ACC112 (cell line): ENCODE data around the gene SLC37A1.

Experiments used
- H2AFZ ChIP-seq: fragments of 200-600 bp; sonication (generic); one replicate; pipeline ENCODE4 v1.6.0; 2017; ENCODE audit warnings: antibody characterized with exemption, low read length; ENCODE audit not compliant: unreplicated experiment
- H3K27ac ChIP-seq: fragments of 200-600 bp; sonication (generic); 2 replicates; pipeline ENCODE4 v1.5.1; 2014; ENCODE audit warnings: low read depth, mild to moderate bottlenecking, antibody characterized with exemption, low read length, moderate library complexity
- H3K27me3 ChIP-seq: fragments of 200-600 bp; sonication (generic); 2 replicates; pipeline ENCODE4 v1.6.1; 2014; ENCODE audit warnings: mild to moderate bottlenecking, antibody characterized with exemption, low read length, moderate library complexity, mixed read lengths; ENCODE audit not compliant: insufficient read depth
- H3K36me3 ChIP-seq: fragments of 200-600 bp; sonication (generic); 2 replicates; pipeline ENCODE4 v1.6.1; 2016; ENCODE audit warnings: mild to moderate bottlenecking, antibody characterized with exemption, low read length, moderate library complexity, mixed read lengths; ENCODE audit not compliant: insufficient read depth
- H3K4me1 ChIP-seq: fragments of 200-600 bp; sonication (generic); one replicate; pipeline ENCODE4 v1.6.1; 2016; ENCODE audit warnings: low read length, mixed read lengths; ENCODE audit not compliant: insufficient read depth, unreplicated experiment, control insufficient read depth
- H3K4me3 ChIP-seq: fragments of 200-600 bp; sonication (generic); 2 replicates; pipeline ENCODE4 v1.5.1; 2014; ENCODE audit warnings: mild to moderate bottlenecking, low read depth, low read length
- H3K79me2 ChIP-seq: fragments of 200-600 bp; sonication (generic); one replicate; pipeline ENCODE4 v1.6.0; 2016; ENCODE audit warnings: low read length; ENCODE audit not compliant: control insufficient read depth, unreplicated experiment, insufficient read depth

SLC37A1 gene

DNA sequence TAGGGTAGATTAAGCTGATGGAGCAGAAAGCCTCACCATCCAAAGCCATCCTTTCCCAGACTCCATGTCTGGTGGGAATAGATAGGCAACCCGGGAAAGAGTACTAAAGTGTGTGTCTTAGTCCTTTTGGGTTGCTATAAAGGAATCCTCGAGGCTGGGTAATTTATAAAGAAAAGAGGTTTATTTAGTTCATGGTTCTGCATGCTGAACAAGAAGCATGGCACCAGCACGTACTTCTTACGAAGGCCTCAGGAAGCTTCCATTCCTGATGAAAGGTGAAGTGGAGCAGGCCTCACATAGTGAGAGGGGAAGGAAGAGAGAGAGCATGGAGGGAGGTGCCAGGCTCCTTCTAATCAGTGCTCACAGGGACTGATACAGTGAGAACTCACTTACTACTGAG, 6.2 kb upstream of the SLC37A1 start:
- Histone ChIP-seq H3K79me2 (no peaks in the 10 kb centered on the region), H2AFZ (no peak overlapping the region), H3K27ac (no peak overlapping the region), H3K27me3 (peaks cover 25% of the 10 kb centered on the region), H3K4me3 (no peak overlapping the region), H3K4me1 (no peaks in the 10 kb centered on the region), H3K36me3 (no peaks in the 10 kb centered on the region)

DNA sequence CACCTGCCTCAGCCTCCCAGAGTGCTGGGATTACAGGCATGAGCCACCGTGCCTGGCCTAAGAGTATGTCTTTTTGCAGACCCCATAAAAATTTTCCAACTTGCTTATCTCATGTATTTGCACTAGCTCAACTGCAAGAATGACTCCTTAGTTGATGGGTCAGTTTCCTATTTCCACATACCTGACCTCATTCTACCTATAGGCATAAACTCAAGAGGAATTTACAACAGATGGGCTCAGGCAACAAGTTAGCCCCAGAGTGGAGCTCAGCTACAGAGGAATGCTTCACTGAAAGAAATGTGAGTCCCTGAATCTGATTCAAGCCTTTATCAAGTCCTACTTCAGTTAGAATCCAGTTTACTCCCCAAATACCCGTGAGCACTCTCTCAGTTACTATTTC, 5.3 kb upstream of the SLC37A1 start:
- peaks cover 22% of the 10 kb centered on the region for H3K27me3 ChIP-seq
- no peaks in the 10 kb centered on the region for H3K4me1 ChIP-seq
- no peaks in the 10 kb centered on the region for H3K36me3 ChIP-seq
- no peak overlapping the region for H3K4me3 ChIP-seq
- H3K27ac ChIP-seq: no peak overlapping the region
- H3K79me2 ChIP-seq: no peaks in the 10 kb centered on the region
- H2AFZ ChIP-seq: no peak overlapping the region

DNA sequence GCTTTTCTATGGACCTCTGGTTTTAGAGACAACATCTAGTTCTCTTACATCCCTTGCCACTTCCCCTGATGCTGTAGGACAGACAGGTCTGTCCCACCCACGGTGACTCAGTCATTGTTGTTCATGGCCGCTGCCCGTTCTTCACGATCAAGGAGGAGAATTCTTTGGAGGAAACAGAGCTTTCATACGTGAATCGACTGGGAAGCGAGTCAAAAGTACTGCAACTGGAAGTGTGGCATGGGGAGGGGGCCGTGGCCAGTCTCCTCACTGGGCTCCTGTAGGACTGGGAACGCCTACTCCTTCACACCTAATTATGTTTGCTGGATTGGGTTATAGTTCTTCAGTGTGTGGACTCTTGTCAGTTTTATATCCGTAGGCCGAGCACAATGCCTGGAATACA, 4.4 kb upstream of the SLC37A1 start:
- H3K27me3 ChIP-seq: peaks cover 22% of the 10 kb centered on the region
- no peak overlapping the region for H3K27ac ChIP-seq
- no peak overlapping the region for H2AFZ ChIP-seq
- H3K4me1 ChIP-seq: no peaks in the 10 kb centered on the region
- H3K4me3 ChIP-seq: no peak overlapping the region
- no peaks in the 10 kb centered on the region for H3K79me2 ChIP-seq
- H3K36me3 ChIP-seq: no peaks in the 10 kb centered on the region

DNA sequence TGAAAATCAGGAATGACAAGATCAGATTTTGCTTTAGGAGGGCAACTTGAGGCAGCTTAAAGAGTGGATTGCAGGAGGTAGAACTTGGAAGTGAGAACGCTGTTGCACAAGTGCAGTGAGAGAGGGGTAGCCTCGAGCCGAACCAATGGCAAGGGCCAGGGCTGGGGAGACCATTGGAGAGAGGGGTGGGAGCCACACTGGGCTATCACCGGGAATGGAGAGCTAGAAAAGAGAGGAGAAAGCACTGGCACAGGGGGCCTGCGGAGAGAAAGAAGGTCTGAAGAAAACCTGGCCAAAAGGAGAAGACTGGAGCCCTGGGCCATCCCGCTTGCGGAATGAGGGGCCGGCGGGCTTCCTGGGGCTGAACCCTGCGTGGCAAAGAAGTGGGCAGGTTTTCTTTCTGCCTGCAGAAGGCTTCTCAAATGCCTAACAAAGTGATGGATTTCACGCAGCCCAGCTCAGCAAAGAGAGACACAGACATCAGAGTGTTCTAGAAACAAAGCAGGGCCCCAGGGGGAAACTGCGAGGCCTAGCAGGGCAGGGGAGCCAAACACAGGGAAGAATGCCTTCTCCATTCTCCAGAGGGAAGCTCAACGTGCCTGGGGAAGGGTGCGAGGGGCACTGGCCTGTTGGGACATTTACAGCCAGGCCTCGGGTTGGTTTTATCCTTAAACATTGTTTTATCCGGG, 1.2 kb upstream of the SLC37A1 start:
- no peaks in the 10 kb centered on the region for H3K36me3 ChIP-seq
- no peaks in the 10 kb centered on the region for H3K79me2 ChIP-seq
- H2AFZ ChIP-seq: peak overlapping the region; percentile 92
- H3K4me1 ChIP-seq: peaks cover 3% of the 10 kb centered on the region
- H3K27me3 ChIP-seq: no peaks in the 10 kb centered on the region
- H3K27ac ChIP-seq: no peak overlapping the region
- no peak overlapping the region; the same call in 1 of the 2 replicates for H3K4me3 ChIP-seq

DNA sequence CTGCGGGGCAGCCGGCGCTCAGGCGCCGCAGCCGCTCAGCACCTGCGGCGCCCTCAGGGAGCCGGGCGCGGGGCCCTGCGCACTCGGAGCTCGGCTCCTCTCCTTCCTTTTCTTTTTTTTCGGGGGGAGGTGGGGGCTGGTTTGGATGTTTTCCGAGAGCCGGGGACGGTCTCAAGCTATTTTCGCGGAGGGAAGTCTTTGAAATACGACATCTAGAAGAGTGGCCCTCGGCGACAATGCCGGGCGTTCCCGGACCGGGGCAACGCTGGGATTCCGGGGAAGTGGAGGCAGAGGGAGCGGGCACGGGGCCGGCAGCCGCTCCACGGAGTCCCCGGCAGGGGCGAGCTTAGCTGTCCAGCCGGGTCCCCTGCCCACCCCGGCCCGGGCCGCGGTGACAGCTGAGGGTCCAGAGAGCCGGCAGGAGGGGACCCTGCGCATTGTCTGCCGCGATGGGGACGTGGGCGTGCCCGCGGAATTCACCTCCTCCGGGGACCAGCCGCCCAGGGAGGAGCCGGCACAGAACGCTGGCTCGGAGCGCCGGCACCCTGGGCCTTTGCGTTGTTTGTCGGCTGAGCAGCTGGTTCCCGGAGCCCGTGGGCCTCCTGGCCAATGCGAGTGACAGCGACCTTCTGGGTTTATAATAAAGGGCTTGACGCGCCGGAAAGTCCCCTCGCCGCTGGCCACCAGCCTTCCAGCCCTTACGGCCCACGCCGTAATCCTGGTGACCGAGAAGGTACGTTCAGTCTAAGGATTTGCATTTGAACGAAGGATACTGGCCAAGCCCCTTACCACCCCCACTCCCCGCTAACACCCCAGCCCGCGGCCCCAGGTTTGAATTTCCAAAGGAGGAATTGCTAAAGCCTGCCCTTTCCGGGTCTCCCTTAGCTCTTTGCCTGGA, 582 bp downstream of the SLC37A1 start:
- H3K27me3 ChIP-seq: no peaks in the 10 kb centered on the region
- peaks cover 14% of the 10 kb centered on the region for H3K4me1 ChIP-seq
- H3K27ac ChIP-seq: no peak overlapping the region
- H2AFZ ChIP-seq: peak overlapping the region; percentile 70
- H3K4me3 ChIP-seq: peak overlapping the region; percentile 86
- H3K79me2 ChIP-seq: no peaks in the 10 kb centered on the region
- no peaks in the 10 kb centered on the region for H3K36me3 ChIP-seq

DNA sequence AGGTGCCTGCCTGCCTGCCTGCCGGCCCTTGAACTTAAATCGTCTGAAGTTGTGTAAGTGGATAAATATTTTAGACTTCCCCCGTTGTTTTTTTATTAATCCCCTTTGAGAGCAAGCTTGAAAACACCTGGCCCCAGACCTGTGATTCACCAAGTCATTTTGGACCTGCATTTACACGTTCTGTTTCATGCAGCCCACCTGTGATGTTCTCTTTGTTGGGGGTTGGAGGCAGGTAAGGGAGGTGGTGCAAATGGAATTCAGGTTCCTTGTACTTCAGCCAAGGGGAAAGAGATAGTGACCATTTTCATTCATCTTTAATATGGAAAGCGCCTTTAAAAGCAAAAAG, 1.2 kb downstream of the SLC37A1 start:
- H3K27ac ChIP-seq: no peak overlapping the region
- H3K4me1 ChIP-seq: peaks cover 14% of the 10 kb centered on the region
- H3K36me3 ChIP-seq: no peaks in the 10 kb centered on the region
- no peaks in the 10 kb centered on the region for H3K79me2 ChIP-seq
- H2AFZ ChIP-seq: peak overlapping the region; percentile 70
- no peaks in the 10 kb centered on the region for H3K27me3 ChIP-seq
- peak overlapping the region; percentile 86 for H3K4me3 ChIP-seq

DNA sequence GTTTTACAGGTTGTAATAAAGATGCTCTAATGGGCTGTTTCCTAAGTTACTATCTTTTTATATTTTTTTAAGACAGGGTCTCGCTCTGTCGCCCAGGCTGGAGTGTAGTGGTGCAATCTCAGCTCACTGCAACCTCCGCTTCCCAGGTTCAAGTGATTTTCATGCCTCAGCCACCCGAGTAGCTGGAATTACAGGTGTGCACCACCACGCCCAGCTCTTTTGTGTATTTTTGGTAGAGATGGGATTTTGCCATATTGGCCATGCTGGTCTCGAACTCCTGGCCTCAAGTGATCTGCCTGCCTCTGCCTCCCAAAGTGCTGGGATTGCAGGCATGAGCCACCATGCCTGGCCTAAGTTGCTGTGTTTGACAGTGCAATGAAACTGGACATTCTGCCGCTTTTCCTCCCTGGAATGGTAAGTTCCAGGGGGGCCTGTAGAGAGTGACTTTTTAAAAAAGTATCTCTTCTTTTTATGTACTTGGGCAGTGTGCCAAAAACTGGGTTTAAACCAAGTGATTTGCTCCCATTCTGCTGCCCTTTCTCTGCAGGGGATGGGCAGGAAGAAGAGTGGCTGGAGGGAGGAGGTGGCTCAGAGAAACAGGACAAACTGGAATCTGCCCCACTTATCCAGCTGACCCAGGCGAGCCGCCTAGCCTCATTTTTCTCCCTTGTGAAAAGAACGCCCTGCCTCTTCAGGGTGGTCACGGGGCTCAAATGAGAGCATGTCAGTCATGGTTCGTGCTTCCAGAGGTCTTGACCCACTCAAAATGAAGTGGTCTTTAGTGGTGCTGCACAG, 2.3 kb downstream of the SLC37A1 start:
- H2AFZ ChIP-seq: no peak overlapping the region
- no peak overlapping the region for H3K4me3 ChIP-seq
- no peaks in the 10 kb centered on the region for H3K27me3 ChIP-seq
- no peaks in the 10 kb centered on the region for H3K36me3 ChIP-seq
- no peak overlapping the region for H3K27ac ChIP-seq
- H3K4me1 ChIP-seq: peaks cover 14% of the 10 kb centered on the region
- H3K79me2 ChIP-seq: no peaks in the 10 kb centered on the region

DNA sequence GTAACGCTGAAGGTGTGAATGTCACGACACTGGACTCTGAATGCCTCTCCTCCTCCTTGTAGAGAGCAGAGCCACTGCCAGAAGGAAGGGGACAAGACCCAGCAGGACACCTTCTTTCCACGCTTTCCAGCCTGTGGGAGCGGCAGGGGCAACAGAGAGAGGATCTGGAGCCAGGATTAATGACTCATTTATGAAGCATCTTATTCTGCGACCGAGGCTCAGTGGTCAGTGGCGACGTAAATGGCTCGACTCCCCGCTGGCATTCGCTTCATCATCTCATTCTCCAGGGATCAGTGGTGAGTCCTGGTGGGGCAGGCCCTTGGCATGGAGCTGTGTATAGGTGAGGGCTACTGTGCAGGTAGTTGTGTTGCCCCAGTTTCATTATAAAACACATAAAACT, 4.6 kb downstream of the SLC37A1 start:
- no peak overlapping the region for H3K4me3 ChIP-seq
- H3K27ac ChIP-seq: no peak overlapping the region
- no peak overlapping the region for H2AFZ ChIP-seq
- no peaks in the 10 kb centered on the region for H3K79me2 ChIP-seq
- peaks cover 14% of the 10 kb centered on the region for H3K4me1 ChIP-seq
- no peaks in the 10 kb centered on the region for H3K27me3 ChIP-seq
- H3K36me3 ChIP-seq: no peaks in the 10 kb centered on the region

DNA sequence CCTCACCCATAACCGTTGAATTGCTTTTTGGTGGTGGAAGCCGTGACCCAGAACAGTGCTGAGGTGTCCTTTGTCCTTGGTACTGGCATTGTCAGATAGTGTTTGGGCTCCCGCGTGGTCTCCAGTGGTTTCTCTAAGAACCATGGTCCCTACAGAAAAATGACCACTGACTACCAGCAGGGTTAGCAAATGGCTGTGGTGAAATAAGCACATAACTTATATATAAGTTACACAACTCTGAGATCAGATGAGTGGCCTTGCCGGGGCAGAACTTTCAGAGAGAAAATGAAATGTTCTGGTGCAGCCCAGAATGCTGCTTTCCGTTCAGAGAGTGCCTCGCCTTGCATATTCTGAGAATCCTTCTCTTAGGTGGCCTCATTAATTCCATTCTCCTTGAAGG, 5.0 kb downstream of the SLC37A1 start:
- no peak overlapping the region for H2AFZ ChIP-seq
- H3K79me2 ChIP-seq: no peaks in the 10 kb centered on the region
- H3K4me1 ChIP-seq: peaks cover 14% of the 10 kb centered on the region
- H3K27ac ChIP-seq: no peak overlapping the region
- no peak overlapping the region for H3K4me3 ChIP-seq
- no peaks in the 10 kb centered on the region for H3K27me3 ChIP-seq
- H3K36me3 ChIP-seq: no peaks in the 10 kb centered on the region

DNA sequence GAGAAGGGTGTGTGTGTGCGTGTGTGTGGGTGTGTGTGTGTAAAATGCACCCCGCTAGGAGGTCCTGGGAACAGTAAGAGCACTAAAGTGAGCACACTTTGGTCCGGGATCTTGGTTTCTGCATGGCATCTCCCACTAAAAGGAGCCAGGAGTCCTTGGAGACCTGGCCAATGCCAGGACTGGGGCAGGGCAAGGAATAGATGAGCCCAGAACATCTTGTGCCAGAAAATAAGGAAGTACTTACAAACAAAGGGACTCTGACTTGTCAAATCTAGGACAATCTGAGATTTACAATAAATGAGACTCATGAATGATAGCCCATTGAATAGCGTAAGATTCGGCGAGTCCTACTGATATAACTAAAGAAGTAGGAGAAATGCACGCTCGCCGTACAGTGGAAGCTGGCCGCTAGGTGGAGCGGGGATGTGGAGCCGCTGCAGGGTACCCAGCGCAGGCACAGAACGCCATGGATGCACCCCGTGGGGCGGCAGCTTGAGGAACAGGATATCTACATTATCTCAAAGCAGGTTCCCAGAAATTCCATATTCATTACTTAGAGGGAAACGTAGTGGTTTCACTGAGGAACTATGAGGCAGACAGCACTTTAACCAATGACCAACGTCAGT, 7.1 kb downstream of the SLC37A1 start:
- no peaks in the 10 kb centered on the region for H3K79me2 ChIP-seq
- peaks cover 26% of the 10 kb centered on the region for H3K4me1 ChIP-seq
- H3K36me3 ChIP-seq: no peaks in the 10 kb centered on the region
- H3K4me3 ChIP-seq: no peak overlapping the region
- H3K27me3 ChIP-seq: no peaks in the 10 kb centered on the region
- H3K27ac ChIP-seq: no peak overlapping the region
- H2AFZ ChIP-seq: no peak overlapping the region
